ENCODE results near the gene COMMD8. TPM values are rescaled to one million over a fixed set of nuclear protein-coding genes. Genes with fewer than 3 reads are reported as not detected.

The COMMD8 gene
- 41.7 and 58.0 TPM in 2 replicates for total RNA-seq (2014; rRNA removed; shearing (Covaris generic))
- polyA plus RNA-seq (2016; fragmentation: Nextera tagmentation; extraction: Ambion mirVana) = 71.7 and 74.9 TPM in 2 replicates

GRCh38 chr4:47463235-47463956, at the start of gene COMMD8:
Gene COMMD8 (minus strand): TSS chr4:47463702. CDS start chr4:47463651, 51 bp downstream.
- Histone ChIP-seq H3K9ac (peak within 1 kb of the TSS; percentile 79), H3K4me1 (ENCODE audit: insufficient read depth) (peaks cover 6% of the 10 kb centered on the region), H3K4me3 (peak within 1 kb of the TSS; percentile 95), H3F3A (ENCODE audit: insufficient read depth) (no peaks in the 10 kb centered on the region), H3K9me3 (ENCODE audit: low read depth) (no peaks in the 10 kb centered on the region), H3K4me2 (ENCODE audit: unreplicated experiment) (peak within 1 kb of the TSS; percentile 94), H3K9me2 (ENCODE audit: insufficient read depth) (no peaks in the 10 kb centered on the region), H4K20me1 (ENCODE audit: insufficient read depth) (no peaks in the 10 kb centered on the region), H2AFZ (peak within 1 kb of the TSS; percentile 96), H3K36me3 (ENCODE audit: low read depth) (peaks cover 6% of the 10 kb centered on the region; the same call in 1 of the 2 replicates), H3K79me2 (ENCODE audit: insufficient read depth) (peaks cover 28% of the 10 kb centered on the region), H3K27me3 (replicated peaks; ENCODE audit: insufficient read depth) (no peaks in the 10 kb centered on the region), H3K27ac (peak within 1 kb of the TSS; percentile 54)
- peak; percentile 99 for DNase-seq
- no peak for TF ChIP-seq EZH2 (IDR thresholded peaks at IDR 0.05; ENCODE audit: insufficient read depth, poor library complexity, severe bottlenecking)
- no peak for TF ChIP-seq EZH2phosphoT487 (IDR thresholded peaks at IDR 0.05; ENCODE audit: insufficient read depth, low read depth)
- WGBS, 2 experiments (ENCODE audit: low coverage in 1 of 2, low lambda C conversion rate in 2 of 2, missing lambda C conversion rate in 2 of 2) = 0 to 1% methylated on average over 36 to 45 of the region's 51 CpGs
- in situ Hi-C loops (cut with MboI) = no loop called here

GRCh38 chr4:47510506-47511143, 47.1 kb upstream of the COMMD8 start:
- in situ Hi-C loops (cut with MboI) = no loop called here
- 24 to 25% methylated on average over 2 of the region's 2 CpGs for WGBS, 2 experiments (ENCODE audit: low coverage in 1 of 2, low lambda C conversion rate in 2 of 2, missing lambda C conversion rate in 2 of 2)
- H2AFZ ChIP-seq = peak overlapping the region; percentile 35
- H3K9ac ChIP-seq = peak overlapping the region; percentile 47
- H3K36me3 ChIP-seq (ENCODE audit: low read depth) = peaks cover 23% of the 10 kb centered on the region
- peaks cover 18% of the 10 kb centered on the region for H3K4me1 ChIP-seq (ENCODE audit: insufficient read depth)
- no peaks in the 10 kb centered on the region for H4K20me1 ChIP-seq (ENCODE audit: insufficient read depth)
- no peaks in the 10 kb centered on the region for H3K27me3 ChIP-seq (replicated peaks; ENCODE audit: insufficient read depth)
- peaks cover 14% of the 10 kb centered on the region; the same call in 1 of the 2 replicates for H3F3A ChIP-seq (ENCODE audit: insufficient read depth)
- TF ChIP-seq EZH2 (IDR thresholded peaks at IDR 0.05; ENCODE audit: insufficient read depth, poor library complexity, severe bottlenecking) (no peak), EZH2phosphoT487 (IDR thresholded peaks at IDR 0.05; ENCODE audit: insufficient read depth, low read depth) (no peak)
- peaks cover 52% of the 10 kb centered on the region for H3K79me2 ChIP-seq (ENCODE audit: insufficient read depth)
- no peaks in the 10 kb centered on the region for H3K9me3 ChIP-seq (ENCODE audit: low read depth)
- H3K4me3 ChIP-seq = no peak overlapping the region
- peak; percentile 60 for DNase-seq
- peak overlapping the region; percentile 76 for H3K27ac ChIP-seq
- H3K9me2 ChIP-seq (ENCODE audit: insufficient read depth) = no peaks in the 10 kb centered on the region
- H3K4me2 ChIP-seq (ENCODE audit: unreplicated experiment) = peak overlapping the region; percentile 36

DNA sequence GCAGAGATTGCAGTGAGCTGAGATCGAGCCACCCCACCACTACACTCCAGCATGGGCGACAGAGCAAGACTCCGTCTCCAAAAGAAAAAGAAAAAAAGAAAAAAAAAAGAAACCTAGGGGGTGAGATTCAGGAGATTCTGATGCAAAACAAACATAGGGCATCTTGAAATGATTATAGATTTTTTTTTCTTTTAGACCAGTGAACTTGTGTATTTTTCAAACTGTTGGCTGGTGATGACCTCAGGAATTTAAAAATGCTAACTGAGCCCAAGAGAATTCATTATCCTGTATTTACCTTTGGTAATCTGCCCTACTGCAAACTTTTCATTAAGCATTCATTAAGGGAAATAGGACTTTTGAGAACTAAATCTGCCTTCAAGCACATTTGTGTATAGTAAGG, 42.2 kb upstream of the COMMD8 start:
- TF ChIP-seq EZH2 (IDR thresholded peaks at IDR 0.05; ENCODE audit: insufficient read depth, poor library complexity, severe bottlenecking) (no peak), EZH2phosphoT487 (IDR thresholded peaks at IDR 0.05; ENCODE audit: insufficient read depth, low read depth) (no peak)
- Histone ChIP-seq H3K9me2 (ENCODE audit: insufficient read depth) (no peaks in the 10 kb centered on the region), H3K27me3 (replicated peaks; ENCODE audit: insufficient read depth) (no peaks in the 10 kb centered on the region), H2AFZ (no peak overlapping the region), H4K20me1 (ENCODE audit: insufficient read depth) (no peaks in the 10 kb centered on the region), H3K4me1 (ENCODE audit: insufficient read depth) (peaks cover 19% of the 10 kb centered on the region), H3K36me3 (ENCODE audit: low read depth) (no peaks in the 10 kb centered on the region), H3K9ac (no peak overlapping the region), H3K4me2 (ENCODE audit: unreplicated experiment) (no peak overlapping the region), H3F3A (ENCODE audit: insufficient read depth) (peaks cover 11% of the 10 kb centered on the region; the same call in 1 of the 2 replicates), H3K9me3 (ENCODE audit: low read depth) (no peaks in the 10 kb centered on the region), H3K79me2 (ENCODE audit: insufficient read depth) (peaks cover 46% of the 10 kb centered on the region), H3K27ac (no peak overlapping the region), H3K4me3 (no peak overlapping the region)
- in situ Hi-C loops (cut with MboI) = no loop called here
- DNase-seq = peak; percentile 23
- WGBS, 2 experiments (ENCODE audit: low coverage in 1 of 2, low lambda C conversion rate in 2 of 2, missing lambda C conversion rate in 2 of 2) = 62 to 70% methylated on average over 3 of the region's 3 CpGs

DNA sequence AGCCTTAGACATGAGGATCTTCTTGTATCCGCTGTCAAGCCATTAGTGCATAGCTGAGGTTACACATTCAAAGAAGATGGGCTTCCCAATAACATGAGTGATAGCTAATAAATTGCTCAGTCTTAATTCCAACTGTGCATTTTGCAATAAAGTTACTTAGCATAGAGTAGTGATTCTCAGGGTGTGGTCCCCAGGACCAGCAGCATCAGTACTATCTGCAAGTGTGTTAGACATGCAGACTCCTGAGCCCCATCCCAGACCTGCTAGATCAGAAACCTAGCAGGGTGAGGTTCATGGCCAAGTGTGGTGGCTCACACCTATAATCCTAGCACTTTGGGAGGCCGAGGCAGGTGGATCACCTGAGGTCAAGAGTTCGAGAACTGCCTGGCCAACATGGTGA, 41.6 kb upstream of the COMMD8 start:
- peaks cover 47% of the 10 kb centered on the region for H3K79me2 ChIP-seq (ENCODE audit: insufficient read depth)
- 77 to 80% methylated on average over 3 of the region's 3 CpGs for WGBS, 2 experiments (ENCODE audit: low coverage in 1 of 2, low lambda C conversion rate in 2 of 2, missing lambda C conversion rate in 2 of 2)
- no peak overlapping the region for H3K9ac ChIP-seq
- H3K4me1 ChIP-seq (ENCODE audit: insufficient read depth) = peaks cover 14% of the 10 kb centered on the region
- no peaks in the 10 kb centered on the region for H4K20me1 ChIP-seq (ENCODE audit: insufficient read depth)
- DNase-seq = no peak
- H3K4me3 ChIP-seq = no peak overlapping the region
- no peaks in the 10 kb centered on the region for H3K9me3 ChIP-seq (ENCODE audit: low read depth)
- H3K27ac ChIP-seq = no peak overlapping the region
- H3K36me3 ChIP-seq (ENCODE audit: low read depth) = no peaks in the 10 kb centered on the region
- H3K27me3 ChIP-seq (replicated peaks; ENCODE audit: insufficient read depth) = no peaks in the 10 kb centered on the region
- H3F3A ChIP-seq (ENCODE audit: insufficient read depth) = peaks cover 6% of the 10 kb centered on the region; the same call in 1 of the 2 replicates
- TF ChIP-seq EZH2 (IDR thresholded peaks at IDR 0.05; ENCODE audit: insufficient read depth, poor library complexity, severe bottlenecking) (no peak), EZH2phosphoT487 (IDR thresholded peaks at IDR 0.05; ENCODE audit: insufficient read depth, low read depth) (no peak)
- no peak overlapping the region for H2AFZ ChIP-seq
- in situ Hi-C loops (cut with MboI) = no loop called here
- H3K4me2 ChIP-seq (ENCODE audit: unreplicated experiment) = no peak overlapping the region
- no peaks in the 10 kb centered on the region for H3K9me2 ChIP-seq (ENCODE audit: insufficient read depth)

Measured in GM23248 (cell line).